DOHH2 (cell line): ENCODE results near the gene TOPBP1.

Experiments used
- CTCF ChIP-seq: fragments of 200-600 bp; sonication (generic); IDR thresholded peaks from one replicate; pipeline ENCODE4 v1.5.1; 2014; ENCODE audit warnings: antibody characterized with exemption, mild to moderate bottlenecking, low read depth, low read length; ENCODE audit not compliant: poor library complexity, severe bottlenecking
- EZH2phosphoT487 ChIP-seq: fragments of 200-600 bp; sonication (generic); IDR thresholded peaks from 2 replicates; pipeline ENCODE4 v1.6.1; 2017; ENCODE audit warnings: borderline replicate concordance, mild to moderate bottlenecking, antibody characterized with exemption, low read length, moderate library complexity, mixed read lengths

- TF ChIP-seq CTCF = no peak
- TF ChIP-seq EZH2phosphoT487 = no peak
These were observed 50.2 kb downstream of the TOPBP1 start for GRCh38 chr3:133611534-133611933.
